8988T (cell line): ENCODE data around the gene EPHA3.

ENCODE experiments used
- DNase-seq: peaks from one replicate; pipeline ENCODE4 v3.0.0; 2011

EPHA3 gene

GRCh38 chr3:89234620-89235019 lies 127.2 kb downstream of the EPHA3 start:
- no peak for DNase-seq

DNA sequence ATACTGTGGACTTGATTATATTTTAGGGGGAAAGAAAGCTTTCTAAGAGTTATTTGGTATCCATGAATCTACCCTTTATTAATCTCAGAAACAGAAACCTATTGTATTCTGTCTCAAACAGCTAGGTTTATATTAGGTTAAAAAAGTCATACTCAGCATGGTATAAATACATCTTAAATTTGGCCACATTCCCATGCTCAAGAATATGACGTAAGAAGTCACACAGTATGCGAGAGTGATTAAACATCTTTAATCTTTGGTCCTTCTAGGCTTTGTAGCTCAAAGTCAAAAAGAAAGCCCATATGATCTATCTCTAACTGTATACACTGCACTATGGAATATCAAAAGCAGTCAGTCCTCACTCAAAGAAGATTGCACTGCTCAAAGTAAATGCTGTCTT lies 131.4 kb downstream of the EPHA3 start:
- no peak for DNase-seq

DNA sequence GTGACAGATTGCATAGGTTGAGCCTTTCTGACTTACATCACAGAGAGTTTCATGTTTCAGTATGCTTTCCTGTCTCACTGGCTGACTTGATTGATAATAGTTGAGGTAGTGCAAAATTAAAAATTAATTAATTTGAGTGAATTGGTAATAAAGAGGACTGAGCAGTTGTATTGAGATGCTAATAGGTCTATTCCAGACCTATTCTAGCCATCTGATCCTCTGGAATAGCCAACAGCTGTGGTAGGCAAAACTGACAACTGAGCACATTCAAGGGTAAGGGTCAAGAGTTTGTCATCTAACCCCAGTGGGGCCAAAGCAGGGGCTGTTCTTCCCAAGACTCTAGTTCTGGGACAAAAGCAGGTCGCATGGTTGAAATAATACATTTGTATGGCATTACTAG lies 132.4 kb downstream of the EPHA3 start:
- DNase-seq, result no peak

GRCh38 chr3:89245612-89246011 lies 138.2 kb downstream of the EPHA3 start:
- DNase-seq, result no peak

GRCh38 chr3:89246326-89246725 lies 138.9 kb downstream of the EPHA3 start:
- no peak for DNase-seq

- DNase-seq, result no peak
Observed at GRCh38 chr3:89250742-89251141, 143.3 kb downstream of the EPHA3 start.

GRCh38 chr3:89252016-89252415 lies 144.6 kb downstream of the EPHA3 start:
- no peak for DNase-seq

DNA sequence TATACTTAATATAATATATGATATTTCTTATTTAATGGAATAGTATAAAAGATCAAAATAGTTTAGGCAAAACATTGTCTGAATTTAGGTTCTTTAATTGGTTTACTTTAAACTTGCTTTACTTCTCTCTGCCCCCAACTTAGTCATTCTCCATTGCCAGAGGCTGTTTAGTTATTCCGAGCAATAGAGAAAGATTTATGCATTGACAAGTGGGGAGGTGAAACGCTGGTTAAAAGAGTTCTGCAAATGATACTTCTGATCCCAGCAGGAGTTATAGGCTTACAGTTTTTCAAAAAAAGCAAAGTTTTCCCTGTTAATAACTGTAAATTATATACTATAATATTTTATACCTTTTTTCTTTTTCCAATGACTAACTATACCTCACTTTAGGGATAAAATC lies 145.4 kb downstream of the EPHA3 start:
- no peak for DNase-seq

DNA sequence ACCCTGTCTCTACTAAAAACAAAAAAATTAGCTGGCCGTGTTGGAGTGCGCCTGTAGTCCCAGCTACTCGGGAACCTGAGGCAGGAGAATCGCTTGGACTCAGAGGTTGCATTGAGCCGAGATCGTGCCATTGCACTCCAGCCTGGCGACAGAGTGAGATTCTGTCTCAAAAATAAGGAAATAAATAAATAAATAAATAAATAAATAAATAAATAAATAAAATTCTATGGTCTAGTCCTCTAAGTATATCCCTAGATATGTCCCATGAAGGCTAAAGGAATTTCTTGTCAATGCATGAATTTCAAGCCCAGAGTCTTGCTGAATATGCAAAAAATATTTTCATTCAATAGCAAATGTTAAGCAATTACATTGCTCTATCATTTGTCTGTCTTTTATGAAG lies 149.0 kb downstream of the EPHA3 start:
- no peak for DNase-seq

- no peak for DNase-seq
Observed at GRCh38 chr3:89256882-89257281, 149.5 kb downstream of the EPHA3 start.

- DNase-seq, result no peak
Observed at GRCh38 chr3:89260721-89261120, 153.3 kb downstream of the EPHA3 start.

DNA sequence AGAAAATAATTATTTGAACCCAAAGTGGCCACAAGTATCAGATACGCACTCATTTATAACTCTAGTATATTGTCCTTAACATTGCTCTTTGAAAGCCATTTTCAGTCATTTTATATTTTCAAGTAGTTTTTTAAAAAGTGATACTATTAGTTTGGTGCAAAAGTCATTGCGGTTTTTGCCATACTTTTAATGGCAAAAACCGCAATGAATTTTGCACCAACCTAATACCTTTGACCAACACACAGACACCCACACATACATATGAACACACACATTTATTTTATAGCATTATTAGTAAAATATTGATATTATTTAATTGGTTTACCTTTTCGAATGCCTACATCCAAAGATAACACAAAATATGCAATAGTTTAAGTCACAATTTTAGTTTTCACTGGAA lies 154.3 kb downstream of the EPHA3 start:
- no peak for DNase-seq

DNA sequence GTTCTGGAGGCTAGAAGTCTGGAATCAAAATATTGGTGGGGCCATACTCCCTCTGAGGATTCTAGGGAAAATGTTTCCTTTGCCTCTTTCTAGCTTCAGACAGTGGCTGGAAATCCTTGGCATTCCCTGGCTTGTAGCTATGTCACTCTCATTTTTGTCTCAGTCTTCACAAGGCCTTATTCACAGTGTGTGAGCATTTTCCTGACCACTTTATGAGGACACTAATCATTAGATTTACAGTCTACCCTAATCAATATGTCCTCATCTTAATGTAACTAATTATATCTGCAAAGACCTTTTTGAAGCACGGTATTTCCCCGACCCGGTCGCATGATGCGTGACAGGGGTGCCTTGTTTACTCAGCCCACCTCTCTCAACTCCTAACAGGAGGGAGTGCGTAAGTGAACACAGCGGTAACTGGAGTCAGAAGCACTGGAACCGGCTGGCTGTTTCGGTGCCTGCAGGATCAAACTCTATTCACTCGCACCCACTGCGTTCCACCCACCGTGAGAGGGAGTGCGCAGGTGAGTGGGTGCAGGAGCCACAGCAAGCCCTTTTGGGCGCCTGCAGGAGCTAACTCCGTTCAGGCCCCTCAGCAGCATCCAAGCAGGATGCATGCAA lies 155.0 kb downstream of the EPHA3 start:
- no peak for DNase-seq

- no peak for DNase-seq
Observed at GRCh38 chr3:89264037-89264560, 156.7 kb downstream of the EPHA3 start.

GRCh38 chr3:89266074-89266473 lies 158.7 kb downstream of the EPHA3 start:
- no peak for DNase-seq

DNA sequence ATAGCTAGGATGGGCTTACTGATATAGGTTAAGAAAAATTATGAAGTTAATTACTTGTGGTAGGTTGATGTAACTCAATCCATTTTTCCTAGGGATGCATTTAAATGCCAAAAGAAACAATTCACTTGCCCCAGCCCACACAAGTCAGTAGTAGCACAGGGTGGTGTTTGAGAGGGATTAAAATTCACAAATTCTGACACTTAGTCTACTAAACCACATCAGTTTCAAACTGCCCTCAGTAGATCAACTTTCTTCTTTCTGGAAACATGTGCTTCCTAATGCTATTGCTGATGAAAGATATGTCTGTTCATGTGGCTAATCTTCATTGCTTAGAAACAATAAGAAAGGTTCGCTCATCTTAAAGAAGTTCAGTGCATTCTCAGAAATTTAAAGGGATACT lies 160.6 kb downstream of the EPHA3 start:
- DNase-seq, result no peak

GRCh38 chr3:89270201-89270600 lies 162.8 kb downstream of the EPHA3 start:
- no peak for DNase-seq

DNA sequence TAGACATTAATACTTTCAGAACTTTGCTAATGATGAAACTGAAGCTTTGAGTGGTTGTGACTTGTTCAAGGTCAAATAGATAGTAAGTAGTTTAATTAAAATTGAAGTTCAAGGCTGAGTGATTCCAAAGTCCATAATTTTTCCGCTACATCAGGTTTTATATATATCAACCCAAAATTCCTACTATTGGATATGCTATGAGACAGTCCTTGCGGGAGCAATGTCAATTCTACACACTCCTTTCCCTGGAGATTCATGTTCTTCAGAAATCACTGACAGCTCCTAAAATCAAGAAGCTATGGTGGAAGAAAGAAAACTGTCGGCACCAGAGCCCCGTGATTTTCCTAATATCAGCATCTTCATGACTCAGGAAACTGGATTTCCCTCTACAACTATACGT lies 167.6 kb downstream of the EPHA3 start:
- DNase-seq, result no peak

- no peak for DNase-seq
Observed at GRCh38 chr3:89276116-89276515, 168.7 kb downstream of the EPHA3 start.

GRCh38 chr3:89278302-89279025 lies 171.0 kb downstream of the EPHA3 start:
- no peak for DNase-seq

DNA sequence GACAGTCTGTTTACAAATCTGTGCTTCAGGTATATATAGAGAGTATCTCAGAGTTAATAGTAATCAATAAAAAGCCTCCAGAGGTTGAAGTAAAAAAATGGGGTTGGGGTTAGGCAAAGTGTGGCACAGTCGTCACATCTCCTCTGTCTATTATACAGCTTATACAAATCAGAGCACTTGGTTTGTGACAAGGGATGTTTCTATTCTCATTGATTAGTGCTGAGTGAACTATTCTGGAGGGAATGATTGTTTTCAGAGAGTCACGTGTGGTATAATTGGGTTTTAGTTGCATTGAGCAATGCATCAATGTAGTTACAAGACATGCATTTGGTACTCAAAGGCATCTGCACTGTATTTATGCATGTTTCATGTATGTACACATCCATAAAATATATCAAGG lies 172.9 kb downstream of the EPHA3 start:
- DNase-seq, result no peak

DNA sequence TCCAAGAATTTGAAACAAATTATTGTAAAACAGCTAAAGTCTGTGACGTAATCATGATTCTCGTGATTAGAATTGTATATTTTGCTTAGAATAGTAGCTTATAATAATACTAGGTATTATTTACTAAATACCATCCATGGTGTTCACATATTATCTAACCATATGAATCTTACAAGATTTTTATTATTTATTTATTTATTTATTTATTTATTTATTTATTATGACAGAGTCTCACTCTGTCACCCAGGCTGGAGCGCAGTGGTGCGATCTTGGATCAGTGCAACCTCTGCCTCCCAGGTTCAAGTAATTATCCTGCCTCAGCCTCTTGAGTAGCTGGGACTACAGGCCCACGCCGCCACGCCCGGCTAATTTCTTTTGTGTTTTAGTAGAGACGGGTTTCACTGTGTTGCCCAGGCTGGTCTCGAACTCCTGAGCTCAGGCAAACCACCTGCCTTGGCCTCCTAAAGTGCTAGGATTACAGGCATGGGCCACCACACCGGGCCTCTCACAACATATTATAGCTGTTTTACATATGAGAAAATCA lies 173.5 kb downstream of the EPHA3 start:
- DNase-seq, result no peak

DNA sequence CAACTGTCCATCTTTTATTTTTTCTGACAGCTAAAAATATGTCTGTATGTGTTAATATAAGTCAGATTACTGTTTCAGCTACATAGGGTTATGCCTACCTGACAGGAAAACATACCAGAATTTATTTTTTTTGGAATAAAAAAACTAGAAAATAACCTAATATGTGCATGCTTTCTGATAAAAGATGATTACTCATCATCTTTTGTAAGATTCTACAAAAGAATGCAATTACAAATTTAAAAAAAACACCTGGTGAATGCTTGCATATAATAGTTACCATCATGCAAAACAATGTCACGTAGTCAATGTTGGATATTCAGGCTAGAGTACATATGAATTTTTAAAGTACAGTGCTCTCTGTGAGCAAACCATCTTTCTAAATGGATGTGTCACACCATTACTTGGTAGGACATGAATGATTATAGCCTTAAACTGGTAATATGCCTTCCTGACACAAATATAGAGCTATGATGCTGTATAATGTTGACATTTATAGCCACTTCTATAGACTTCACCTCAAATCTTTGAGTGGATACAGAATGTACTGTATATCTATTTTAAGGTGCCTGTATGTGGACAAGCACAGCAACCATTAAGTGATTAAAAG lies 180.6 kb downstream of the EPHA3 start:
- no peak for DNase-seq

GRCh38 chr3:89289574-89290190 lies 182.3 kb downstream of the EPHA3 start:
- DNase-seq, result no peak
